DMS79 (cell line): Measurements from ENCODE around the gene IL17REL.

Experiments used
- DNase-seq: peaks from one replicate; lab custom pipeline; 2025; lab: John Stamatoyannopoulos, UW

The IL17REL gene

DNA sequence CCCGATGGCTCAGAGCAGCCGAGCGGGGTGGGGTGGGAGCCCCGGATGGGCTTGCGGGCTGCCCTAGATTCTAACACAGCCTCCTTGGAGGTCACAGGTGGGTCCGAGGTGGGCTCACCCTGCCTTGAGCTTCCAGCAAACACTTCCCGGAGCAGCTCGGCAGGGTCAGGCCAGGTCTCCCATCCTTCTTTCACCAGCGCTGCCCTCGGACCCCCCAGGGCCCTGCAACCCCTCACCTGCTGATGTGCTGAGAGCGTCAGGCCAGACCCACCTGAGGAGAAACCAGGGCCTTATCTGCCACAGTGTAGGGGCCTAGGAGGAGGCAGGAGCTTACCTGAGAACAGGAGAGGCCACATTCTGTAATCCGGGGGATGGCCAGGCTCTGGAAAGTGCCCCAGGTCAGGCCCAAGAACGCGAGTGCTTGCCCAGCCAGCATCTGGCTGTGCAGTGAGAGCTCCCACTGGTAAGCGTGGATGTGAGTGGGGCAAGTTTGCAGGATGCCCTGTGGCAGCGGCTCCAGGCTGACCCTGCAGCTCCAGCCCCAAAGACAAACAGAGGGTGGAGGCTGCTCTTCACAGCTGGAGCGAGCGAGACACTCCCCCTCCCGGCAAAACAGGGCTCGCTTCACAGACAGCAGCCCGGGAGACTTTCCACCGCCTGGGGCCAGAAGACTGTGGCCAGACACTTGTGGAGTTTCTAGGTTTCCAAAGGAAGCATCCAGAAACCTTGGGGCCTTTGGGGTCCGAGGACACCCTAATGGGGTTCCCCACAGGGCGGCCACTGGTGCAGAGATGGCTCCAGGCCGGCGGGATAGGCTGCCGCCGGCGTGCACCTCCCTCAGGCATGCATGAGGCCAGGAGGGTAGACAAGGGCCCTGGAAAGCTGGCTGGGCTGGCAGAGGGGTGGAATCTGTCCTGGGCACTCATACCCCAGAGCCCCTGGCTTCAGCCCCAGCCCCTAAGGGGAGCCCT lies at the start of gene IL17REL:
IL17REL (minus strand) TSS at position 555 of the 971 bp plus-strand sequence; CDS start at position 436, 119 bp downstream.
- no peak for DNase-seq

DNA sequence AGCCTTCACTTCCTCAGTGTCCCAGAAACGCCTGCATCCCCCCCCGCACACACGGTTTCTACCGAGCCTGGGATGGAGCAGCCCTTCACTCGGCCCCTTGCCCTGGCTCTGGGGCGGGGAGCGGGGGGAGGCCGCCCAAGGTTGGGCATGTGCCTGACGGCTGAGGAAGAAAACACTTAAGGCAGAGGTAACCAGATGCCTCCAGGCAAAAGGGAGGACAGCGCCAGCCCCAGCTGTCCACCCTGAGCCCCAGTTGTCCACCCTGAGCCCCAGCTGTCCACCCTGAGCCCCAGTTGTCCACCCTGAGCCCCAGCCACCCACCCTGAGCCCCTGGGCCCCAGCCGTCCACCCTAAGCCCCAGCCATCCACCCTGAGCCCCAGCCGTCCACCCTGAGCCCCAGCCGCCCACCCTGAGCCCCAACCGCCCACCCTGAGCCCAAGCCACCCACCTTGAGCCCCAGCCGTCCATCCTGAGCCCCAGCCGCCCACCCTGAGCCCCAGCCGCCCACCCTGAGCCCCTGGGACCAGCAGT lies 49.3 kb upstream of the IL17REL start:
- DNase-seq, result no peak

DNA sequence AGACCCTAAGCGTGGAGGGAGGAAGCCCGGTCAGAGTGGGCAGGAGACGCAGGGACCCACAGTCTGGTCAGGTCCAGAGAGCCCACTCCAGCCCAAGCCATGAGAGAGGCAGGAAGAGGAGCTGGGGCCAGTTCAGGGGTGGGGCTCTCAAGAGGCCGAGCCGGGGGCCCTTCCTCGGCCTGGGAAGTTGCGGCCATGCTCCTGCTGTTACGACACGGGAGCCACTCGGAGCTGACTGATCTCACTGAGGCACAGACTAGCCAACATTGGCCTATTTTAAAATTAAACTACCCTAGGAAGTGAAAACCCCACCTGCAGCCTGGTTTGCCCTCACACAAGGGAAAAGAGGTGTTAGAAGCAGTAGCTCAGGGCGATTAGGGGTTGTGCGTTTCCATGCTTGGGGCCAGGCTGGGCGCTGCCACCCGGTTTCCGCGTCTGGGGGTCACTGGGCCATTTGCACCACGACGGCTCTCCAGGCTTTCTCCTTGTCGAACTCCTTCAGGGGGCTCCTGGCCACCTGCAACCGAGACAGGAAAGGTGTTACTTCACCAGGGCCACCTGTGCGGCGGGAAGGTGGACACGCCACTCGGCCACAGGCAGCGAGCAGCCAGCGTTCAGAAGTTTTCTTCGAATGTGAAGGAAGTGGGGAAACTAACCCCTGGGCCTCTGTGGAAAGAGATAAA lies 48.7 kb upstream of the IL17REL start:
- no peak for DNase-seq

DNA sequence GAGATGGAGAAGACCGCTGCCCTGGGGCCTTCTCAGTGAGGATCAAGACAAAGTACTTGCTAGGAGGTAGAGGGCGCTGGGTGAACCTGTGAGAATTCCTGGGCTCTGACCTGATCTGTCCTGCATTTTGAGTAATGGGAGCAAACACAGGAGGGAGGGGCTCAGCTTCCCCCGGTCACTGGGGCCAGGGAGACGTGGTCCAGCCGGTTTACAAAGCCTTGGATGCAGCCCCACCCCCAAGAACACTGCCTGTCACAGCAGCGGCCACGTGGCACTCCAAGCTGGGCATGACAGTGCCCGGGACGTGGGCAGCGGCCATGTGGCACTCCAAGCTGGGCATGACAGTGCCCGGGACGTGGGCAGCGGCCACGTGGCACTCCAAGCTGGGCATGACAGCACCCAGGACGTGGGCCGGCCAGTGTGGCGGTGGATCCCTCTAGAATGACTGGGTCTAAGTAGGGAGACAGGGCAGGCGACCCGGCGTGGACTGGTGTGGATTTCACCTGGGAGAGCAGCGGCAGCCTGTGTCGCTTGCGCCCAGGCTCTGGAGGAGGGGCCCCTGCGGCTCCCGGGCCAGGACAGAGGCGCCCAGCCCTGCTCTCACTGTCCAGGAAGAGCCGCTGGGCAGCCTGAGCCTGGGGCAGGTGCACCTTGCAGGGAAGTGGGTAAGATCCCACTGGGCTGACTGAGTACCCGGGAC lies 48.0 kb upstream of the IL17REL start:
- DNase-seq, result no peak

DNA sequence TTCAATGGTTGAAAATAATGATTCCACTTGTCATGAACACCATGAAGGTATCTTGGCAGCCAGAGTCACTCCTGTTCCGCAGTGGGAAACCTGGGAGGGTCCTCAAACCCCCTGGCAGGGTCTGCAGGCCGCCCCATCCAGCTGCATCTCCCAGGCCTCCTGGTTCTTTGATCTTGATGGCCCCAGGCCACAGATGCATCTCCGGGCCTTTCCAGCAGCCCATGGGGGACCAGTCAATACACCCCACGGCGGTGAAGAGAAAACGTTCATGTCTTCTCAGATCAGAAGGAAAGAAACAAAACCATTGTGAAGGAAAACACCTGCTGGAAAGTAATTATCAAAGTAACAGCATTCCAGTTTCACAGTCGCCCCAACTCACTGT lies 47.3 kb upstream of the IL17REL start:
- no peak for DNase-seq

DNA sequence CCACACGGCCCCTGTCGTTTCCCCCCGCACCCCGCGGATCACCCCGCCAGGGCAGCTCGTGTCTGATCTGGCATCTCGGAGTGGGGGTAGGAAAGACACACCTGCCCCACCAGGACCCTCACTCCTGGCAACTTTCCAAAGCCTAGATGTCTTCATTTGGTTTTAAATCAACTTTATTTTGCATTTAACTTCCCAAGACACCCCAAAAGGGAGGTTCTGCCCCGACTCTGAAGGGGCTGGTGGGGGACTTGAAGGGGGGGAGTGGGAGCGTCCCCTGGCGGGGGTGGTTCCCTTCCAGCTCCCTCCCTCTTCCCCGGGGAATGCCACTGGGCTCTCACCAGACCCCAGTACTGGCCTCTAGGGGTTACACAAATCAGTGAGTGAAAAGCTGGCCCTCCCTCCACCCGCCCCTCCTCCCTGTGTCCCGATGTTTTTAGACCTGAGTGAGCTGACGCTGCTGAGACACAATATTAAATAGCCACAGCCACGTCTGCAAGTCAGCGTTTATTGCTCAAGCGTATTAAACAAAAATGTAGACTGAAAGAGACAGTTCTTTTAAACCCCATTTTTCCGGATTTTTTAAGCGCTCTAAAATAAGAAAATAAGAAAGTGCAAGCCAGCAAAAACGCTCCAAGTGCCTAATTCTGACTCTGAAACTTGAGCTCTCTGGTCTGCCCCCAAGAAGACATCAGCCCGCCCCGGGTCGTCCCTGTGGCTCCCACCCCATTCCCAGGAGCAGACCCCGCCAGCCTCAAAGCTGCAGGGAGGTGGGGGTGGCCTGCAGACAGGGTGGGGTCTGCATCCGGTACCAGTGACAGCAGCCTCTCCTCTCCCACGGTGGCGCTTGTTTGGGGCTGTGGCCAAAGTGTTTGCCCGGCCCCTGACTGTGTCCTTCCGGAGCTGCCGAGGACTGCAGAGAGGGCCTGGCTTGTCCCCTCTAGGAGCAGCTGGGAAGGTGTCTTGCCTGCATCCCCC lies 46.6 kb upstream of the IL17REL start:
- no peak for DNase-seq

DNA sequence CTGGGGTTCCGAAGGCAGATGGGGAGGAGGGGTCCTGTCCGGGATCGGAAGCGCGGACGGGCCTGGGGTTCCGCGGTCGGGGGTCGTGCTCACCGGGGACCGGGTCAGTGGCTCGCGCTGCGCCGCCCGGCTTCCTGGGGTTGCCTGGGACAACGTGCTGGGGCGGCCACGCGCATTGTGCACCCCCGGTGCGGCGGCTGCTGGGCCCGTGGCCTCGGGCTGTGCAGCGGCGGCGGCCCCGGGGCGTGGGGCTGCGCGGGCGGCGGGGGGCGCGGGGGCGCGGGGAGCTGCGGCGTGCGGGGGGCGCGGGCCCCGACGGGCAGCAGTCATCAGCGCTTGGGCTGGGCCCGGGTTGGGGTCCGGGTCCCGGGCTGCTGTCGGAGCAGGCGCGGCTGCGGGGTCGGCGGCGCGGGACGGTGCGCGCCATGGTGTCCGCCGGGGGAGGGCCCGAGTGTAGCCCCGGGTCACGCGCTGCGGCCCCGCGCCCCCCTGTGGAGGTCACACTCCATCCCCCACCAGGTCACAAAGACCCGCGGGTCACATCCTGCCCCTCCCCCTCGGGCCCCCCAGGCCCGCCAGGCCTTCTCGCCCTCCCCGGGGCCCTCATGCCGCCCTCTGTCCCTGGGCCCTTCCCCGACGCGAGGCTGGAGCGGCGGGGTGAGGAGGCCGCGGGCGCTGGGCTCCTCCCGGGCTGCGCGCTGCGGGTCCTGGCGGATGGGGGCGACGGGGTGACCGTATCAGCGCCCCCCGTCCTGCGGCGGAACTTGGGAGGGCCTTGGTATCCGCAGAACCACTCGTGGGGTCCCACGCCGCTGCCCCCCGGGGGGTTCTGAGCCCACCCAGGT lies 45.7 kb upstream of the IL17REL start, which contains the start of gene TTLL8:
TTLL8 (minus strand) TSS at position 238 of the 845 bp plus-strand sequence.
- DNase-seq, result no peak

DNA sequence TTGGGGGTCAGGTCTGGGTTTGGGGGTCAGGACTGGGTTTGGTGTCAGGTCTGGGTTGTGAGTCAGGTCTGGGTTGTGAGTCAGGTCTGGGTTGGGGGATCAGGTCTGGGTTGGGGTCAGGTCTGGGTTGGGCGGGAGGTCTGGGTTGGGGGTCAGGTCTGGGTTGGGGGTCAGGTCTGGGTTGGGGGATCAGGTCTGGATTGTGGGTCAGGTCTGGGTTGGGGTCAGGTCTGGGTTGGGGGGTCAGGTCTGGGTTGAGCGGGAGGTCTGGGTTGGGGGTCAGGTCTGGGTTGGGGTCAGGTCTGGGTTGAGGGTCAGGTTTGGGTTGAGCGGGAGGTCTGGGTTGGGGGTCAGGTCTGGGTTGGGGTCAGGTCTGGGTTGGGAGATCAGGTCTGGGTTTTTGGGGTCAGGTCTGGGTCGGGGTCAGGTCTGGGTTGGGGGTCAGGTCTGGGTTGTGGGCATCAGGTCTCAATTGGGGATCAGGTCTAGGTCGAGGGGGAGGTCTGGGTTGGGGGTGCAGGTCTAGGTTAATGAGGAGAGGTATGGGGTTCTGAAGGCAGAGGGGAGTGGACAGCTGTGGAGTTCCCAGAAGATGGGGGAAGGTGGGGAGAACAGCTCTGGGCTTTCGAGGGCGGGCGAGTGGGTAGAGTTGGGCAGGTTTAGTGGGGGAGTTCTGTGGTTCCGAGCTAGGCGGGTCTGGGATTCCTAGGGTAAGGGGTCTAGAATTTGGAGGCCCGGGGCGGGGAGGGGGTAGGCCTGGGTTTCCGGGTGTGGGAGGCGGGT lies 44.9 kb upstream of the IL17REL start:
- DNase-seq, result no peak

DNA sequence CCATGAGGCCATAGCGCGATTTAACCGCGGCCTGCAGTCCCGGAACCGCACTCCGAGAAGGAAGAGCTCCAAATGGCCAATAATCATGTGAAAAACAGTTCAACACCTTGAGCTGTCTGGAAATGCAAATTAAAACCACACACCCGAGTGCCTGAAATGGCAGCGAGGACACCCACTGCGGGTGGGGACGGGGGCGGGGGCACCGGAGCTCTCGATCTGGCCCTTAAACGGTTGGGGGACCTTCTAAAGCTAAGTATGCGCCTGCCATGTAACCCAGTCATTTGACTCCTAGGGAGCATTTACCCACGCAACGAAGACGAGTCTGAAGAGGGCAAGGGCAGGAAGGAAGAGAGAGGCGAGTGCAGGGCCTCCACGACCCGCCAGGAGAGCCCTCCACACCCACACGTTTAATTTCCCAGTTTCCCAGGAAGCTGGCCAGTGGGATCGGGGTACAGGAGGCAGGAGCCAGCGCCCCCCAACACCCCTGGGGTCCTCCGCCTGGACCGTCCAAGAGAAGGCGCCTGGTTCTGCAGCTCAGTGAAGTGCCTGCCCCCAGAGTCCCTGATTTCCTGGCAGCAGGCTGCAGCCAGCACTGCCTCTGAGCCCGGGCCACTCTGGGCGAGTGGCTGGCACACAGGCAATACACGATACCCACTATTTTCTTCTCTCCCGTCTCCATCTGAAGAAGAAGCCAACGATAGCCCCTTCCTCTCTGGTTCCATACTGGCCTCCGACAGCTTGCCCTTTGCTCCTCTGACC lies 43.8 kb upstream of the IL17REL start:
- DNase-seq, result no peak

DNA sequence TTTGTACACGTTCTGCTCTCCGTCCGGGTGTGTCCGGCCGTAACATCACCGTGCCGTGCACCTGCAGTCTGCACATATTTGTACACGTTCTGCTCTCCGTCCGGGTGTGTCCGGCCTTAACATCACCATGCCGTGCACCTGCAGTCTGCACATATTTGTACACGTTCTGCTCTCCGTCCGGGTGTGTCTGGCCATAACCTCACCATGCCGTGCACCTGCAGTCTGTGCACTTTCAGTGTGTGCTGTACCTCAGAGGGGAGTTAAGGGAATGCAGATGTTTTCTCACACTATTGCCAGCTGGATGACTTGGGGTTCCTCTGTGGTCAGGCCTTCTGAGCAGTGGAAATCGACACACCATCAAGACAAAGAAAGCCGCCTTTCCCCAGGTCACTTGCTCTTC lies 41.3 kb upstream of the IL17REL start:
- DNase-seq, result no peak

DNA sequence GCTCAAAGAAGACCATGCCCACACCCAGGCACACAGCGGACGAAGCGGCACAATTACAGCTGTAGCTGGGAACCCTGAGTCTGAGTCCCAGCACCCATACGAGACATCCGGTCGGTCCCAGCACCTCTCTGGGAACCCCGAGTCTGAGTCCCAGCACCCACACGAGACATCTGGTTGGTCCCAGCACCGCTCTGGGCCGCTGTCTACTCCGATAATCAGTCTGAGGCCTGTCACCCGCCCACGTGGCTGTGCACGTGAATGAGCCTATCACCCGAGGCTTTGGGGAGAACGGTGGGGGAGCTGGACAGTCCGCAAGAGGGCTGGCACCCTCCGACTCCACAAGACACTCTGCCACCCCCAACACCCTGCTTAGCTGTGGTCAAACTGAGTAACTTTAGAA lies 39.4 kb upstream of the IL17REL start:
- no peak for DNase-seq

DNA sequence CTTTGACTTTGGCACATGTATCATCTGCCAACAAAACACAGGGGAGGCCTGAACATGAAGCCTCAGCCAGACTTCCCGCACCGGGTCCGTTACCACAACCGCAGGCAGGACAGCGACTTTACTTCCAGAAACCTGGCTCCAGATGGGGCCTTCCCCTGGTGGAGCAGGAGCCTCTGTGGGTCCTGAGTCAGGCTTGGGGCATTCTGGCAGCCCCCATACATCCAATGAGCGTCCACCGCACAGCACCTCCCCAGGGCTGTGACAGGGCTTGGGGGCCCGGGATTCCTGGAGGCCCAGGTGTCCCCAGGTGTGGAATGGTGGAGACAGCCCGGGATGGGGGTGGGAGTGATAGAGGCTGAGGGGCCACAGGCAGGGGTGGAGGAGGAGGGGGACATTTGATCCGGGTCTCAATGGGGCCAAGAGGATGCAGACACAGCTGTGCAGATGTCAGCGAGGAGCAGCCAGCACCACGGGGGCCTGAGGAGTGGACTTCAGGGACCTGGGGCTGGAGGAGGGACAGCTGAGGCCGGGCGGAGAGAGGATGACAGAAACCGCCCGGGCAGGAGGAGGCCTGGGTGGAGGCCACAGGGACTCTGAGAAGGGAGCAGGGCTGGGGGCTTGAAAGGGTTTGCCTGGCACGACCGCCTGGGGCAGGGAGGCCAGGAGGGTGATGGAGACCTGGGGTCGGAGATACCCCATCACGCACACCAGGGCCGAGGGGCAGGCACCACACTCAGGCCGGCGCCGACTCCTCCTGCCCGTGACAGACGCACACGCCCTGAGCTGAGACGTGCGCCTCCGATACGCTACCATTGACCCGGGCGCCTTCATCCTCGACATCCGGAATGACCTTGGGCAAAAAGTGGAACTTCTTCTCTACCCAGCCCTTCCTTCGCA lies 37.0 kb upstream of the IL17REL start:
- DNase-seq, result no peak

DNA sequence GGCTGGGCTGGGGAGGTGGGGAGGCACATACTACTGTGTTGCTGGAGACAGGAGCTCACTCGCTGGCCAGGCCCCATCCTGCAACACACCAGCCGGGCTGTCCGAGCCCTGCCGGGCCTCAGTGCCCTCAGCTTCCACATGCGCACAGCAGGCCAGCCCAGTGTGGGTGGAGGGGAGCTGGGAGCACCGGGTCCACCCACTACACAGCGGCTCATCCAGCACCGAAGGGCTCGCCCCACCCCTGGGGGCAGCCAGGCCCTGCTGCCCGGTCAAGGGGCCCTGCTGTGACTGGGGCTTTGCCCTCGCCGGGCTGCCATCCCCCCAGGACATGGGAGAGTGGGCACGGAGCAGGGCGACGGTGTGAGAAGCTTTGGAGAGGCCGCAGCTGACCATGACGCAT lies 36.3 kb upstream of the IL17REL start:
- DNase-seq, result no peak

DNA sequence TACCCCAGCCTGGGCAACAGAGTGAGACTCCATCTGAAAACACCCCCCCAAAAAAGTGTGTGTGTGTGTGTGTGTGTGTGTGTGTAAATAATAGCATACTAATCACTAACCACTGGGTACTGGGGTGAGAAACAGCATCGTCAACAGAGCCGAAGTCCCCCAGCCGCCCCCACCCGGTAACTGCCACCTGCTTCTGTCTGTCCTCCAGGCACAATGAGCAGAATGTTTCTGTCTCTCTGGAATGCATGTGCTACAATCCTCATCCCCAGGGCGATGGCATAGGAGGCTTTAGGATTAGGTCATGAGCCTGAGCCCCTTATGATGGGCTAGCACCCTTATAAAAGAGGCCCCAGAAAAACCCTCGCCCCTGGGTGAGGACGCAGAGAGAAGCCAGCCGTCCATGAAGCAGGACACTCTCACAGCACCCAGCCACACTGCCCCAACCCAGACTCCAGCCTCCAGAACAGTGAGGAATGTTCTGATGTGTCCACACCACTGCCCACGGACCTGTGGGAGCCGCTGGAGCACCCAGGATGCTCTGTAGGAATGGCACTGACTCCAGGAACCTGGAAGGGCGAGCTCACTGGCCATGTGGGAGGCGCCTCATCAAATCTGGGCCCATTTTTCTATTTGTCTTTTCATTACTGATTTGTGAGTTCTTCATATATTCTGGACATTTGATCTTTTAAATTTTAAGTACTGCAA lies 35.6 kb upstream of the IL17REL start:
- DNase-seq, result no peak

DNA sequence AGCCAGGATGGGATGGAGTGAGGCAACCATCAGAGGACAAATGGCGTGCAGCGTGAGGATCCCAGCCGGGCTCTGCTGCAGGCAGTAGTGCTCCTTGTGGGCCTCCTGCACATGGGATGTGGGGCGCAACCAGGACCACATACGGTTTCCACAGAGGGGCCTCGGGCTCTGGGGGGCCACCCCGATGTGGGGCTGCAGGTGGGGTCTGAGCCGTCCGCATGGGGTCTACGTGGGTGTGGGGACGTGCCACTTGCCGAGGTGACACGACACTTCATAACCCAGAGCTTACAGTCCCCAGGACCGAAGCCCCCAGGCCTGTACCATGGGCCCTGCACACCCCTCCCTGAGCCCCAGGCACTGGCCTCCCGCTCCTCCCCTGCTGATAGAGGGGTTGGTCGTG lies 34.8 kb upstream of the IL17REL start:
- DNase-seq, result no peak

DNA sequence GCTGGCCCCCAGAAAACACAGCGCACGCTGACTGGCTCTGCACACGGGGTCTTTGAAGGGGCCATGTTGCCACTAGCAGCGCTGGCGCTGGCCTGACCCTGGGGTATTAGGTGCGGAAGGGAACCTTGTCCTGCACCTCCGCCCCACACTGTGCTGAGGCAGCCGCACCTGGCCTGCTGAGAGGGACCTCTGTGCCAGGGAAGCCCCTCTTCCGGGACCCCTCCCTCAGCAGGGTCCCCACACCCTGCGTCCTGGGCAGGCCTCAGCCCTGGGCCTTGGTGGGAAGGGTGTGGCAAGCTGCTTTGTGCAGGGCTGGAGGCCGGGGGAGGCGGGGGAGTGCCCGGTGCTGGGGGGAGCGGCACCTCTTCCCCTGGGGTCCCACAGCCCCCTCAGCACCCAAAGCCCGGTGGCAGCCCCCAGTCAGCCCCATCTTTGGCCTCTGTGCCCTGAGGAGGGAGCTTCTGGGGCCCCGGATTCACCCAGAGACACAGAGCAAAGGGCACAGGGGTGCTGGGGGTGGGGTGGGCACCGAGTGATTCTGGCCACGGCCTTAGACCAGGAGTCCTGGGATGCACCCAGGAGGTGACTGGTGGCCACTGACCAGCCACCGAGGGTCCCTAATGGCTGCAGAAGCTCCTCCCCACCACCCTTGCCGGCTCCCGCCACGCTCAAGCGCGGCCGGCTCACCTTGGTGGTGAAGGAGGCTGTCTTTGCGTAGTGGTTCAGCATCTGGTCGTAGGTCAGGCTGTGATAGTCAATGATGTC lies 34.1 kb upstream of the IL17REL start:
- no peak for DNase-seq
